ENCODE data around the gene MAP2K5.

MAP2K5 gene

GRCh38 chr15:67779549-67780111, 237.1 kb downstream of the MAP2K5 start (continued):
- TF ChIP-seq PBX3 (CRISPR knock-in tag; IDR thresholded peaks at IDR 0.05) (no peak), ZNF433 (tag by site-specific recombination; IDR thresholded peaks at IDR 0.05; ENCODE audit: low read depth) (no peak), ZNF366 (tag by site-specific recombination; conservative IDR thresholded peaks at IDR 0.05) (peak; percentile 60), ZNF239 (tag by site-specific recombination; IDR thresholded peaks at IDR 0.05) (peak; percentile 97), ZNF768 (tag by site-specific recombination; IDR thresholded peaks at IDR 0.05) (0 out of 2 replicates have a peak, but pooled peaks have one; percentile 59), ZEB2 (tag by site-specific recombination; IDR thresholded peaks at IDR 0.05) (peak; percentile 92), ZNF223 (tag by site-specific recombination; IDR thresholded peaks at IDR 0.05) (no peak), ZNF140 (tag by site-specific recombination; IDR thresholded peaks at IDR 0.05) (no peak), ZFP69B (tag by site-specific recombination; IDR thresholded peaks at IDR 0.05) (peak; percentile 73; the same call in 1 of the 2 replicates), YY2 (tag by site-specific recombination; IDR thresholded peaks at IDR 0.05) (no peak), ZNF341 (tag by site-specific recombination; IDR thresholded peaks at IDR 0.05; ENCODE audit: low read depth) (peak; percentile 90), PRDM4 (tag by site-specific recombination; IDR thresholded peaks at IDR 0.05) (peak; percentile 46; the same call in 1 of the 2 replicates), ZNF837 (tag by site-specific recombination; IDR thresholded peaks at IDR 0.05) (0 out of 2 replicates have a peak, but pooled peaks have one; percentile 50), ZNF645 (tag by site-specific recombination; IDR thresholded peaks at IDR 0.05) (no peak), GLIS1 (tag by site-specific recombination; IDR thresholded peaks at IDR 0.05) (peak; percentile 80), ZBTB44 (tag by site-specific recombination; IDR thresholded peaks at IDR 0.05) (peak; percentile 68), ZNF274 (IDR thresholded peaks at IDR 0.05; ENCODE audit: low read length) (no peak), ZNF274 (tag by site-specific recombination; IDR thresholded peaks at IDR 0.05; ENCODE audit: borderline replicate concordance) (no peak), KLF10 (tag by site-specific recombination; IDR thresholded peaks at IDR 0.05) (0 out of 2 replicates have a peak, but pooled peaks have one; percentile 8), ZNF629 (tag by site-specific recombination; IDR thresholded peaks at IDR 0.05) (peak; percentile 81), ZBTB8A (tag by site-specific recombination; IDR thresholded peaks at IDR 0.05) (peak; percentile 26), TSHZ1 (tag by site-specific recombination; IDR thresholded peaks at IDR 0.05; ENCODE audit: borderline replicate concordance) (peak; percentile 82; the same call in 1 of the 2 replicates), ZNF362 (tag by site-specific recombination; IDR thresholded peaks at IDR 0.05) (no peak), ZNF626 (tag by site-specific recombination; IDR thresholded peaks at IDR 0.05) (no peak), ZNF777 (tag by site-specific recombination; IDR thresholded peaks at IDR 0.05; ENCODE audit: borderline replicate concordance) (no peak), ZSCAN23 (tag by site-specific recombination; IDR thresholded peaks at IDR 0.05) (0 out of 2 replicates have a peak, but pooled peaks have one; percentile 25), ATF2 (tag by site-specific recombination; IDR thresholded peaks at IDR 0.05; ENCODE audit: low read depth) (no peak), SP7 (tag by site-specific recombination; IDR thresholded peaks at IDR 0.05) (peak; percentile 93)
